Fibroblast of lung (primary cell): ENCODE measurements around the gene TPST2. TPM values are rescaled to one million over a fixed set of nuclear protein-coding genes. Genes with fewer than 3 reads are reported as not detected.

ENCODE experiments used
- DNase-seq, 2 donors: peaks; one replicate each; pipeline versions ENCODE4 v3.0.0 to v3.0.0-alpha.2; 2010; ENCODE audit warnings: low read depth in 2 of 2
- H2AFZ ChIP-seq: 2 replicates; pipeline ENCODE4 v1.5.1; 2012; ENCODE audit warnings: low read length, control low read depth, inconsistent platforms
- H3K27ac ChIP-seq: 2 replicates; pipeline ENCODE4 v1.5.1; 2011; ENCODE audit warnings: low read length, control low read depth; ENCODE audit not compliant: insufficient read depth
- H3K27me3 ChIP-seq: 2 replicates; pipeline ENCODE4 v1.5.1; 2011; ENCODE audit warnings: mild to moderate bottlenecking, low read length; ENCODE audit not compliant: control insufficient read depth, insufficient read depth
- H3K36me3 ChIP-seq: 2 replicates; pipeline ENCODE4 v1.5.1; 2011; ENCODE audit warnings: low read length; ENCODE audit not compliant: control insufficient read depth, insufficient read depth
- H3K4me1 ChIP-seq: 2 replicates; pipeline ENCODE4 v1.5.1; 2011; ENCODE audit warnings: low read length; ENCODE audit not compliant: control insufficient read depth, insufficient read depth; ENCODE audit errors: extremely low read depth
- H3K4me2 ChIP-seq: 2 replicates; pipeline ENCODE4 v1.5.1; 2011; ENCODE audit warnings: low read length, control low read depth; ENCODE audit not compliant: insufficient read depth; ENCODE audit errors: extremely low read depth
- H3K4me3 ChIP-seq, 4 experiments: fragments of 200-600 bp in 1 of 4; sonication (generic) in 1 of 4; replicated peaks in 1 of 4; 2 replicates each; pipeline ENCODE4 v1.5.1; 2011 to 2016; ENCODE audit warnings: low read length in 4 of 4, low read depth in 3 of 4, mild to moderate bottlenecking in 3 of 4, control low read depth in 2 of 4, inconsistent platforms in 1 of 4, mixed read lengths in 1 of 4; ENCODE audit not compliant: insufficient read depth in 1 of 4; ENCODE audit errors: control extremely low read depth in 1 of 4
- H3K79me2 ChIP-seq: 2 replicates; pipeline ENCODE4 v1.5.1; 2012; ENCODE audit warnings: mild to moderate bottlenecking, low read length, inconsistent platforms; ENCODE audit not compliant: control insufficient read depth, insufficient read depth
- H3K9ac ChIP-seq: 2 replicates; pipeline ENCODE4 v1.5.1; 2011; ENCODE audit warnings: mild to moderate bottlenecking, low read length, control low read depth; ENCODE audit not compliant: insufficient read depth
- H3K9me3 ChIP-seq: 2 replicates; pipeline ENCODE4 v1.5.1; 2012; ENCODE audit warnings: low read depth, low read length; ENCODE audit not compliant: control insufficient read depth, insufficient read depth
- H4K20me1 ChIP-seq: 2 replicates; pipeline ENCODE4 v1.5.1; 2011; ENCODE audit warnings: low read length; ENCODE audit not compliant: control insufficient read depth, insufficient read depth; ENCODE audit errors: extremely low read depth
- CTCF ChIP-seq, 2 donors: IDR thresholded peaks in 1 of 2; conservative IDR thresholded peaks in 1 of 2; 1 replicate in 1 of 2; 2 replicates in 1 of 2; pipeline ENCODE4 v1.5.1; 2011 to 2012; ENCODE audit warnings: low read length in 2 of 2, control low read depth in 1 of 2, inconsistent platforms in 1 of 2, low read depth in 1 of 2, mild to moderate bottlenecking in 1 of 2
- EZH2 ChIP-seq: IDR thresholded peaks from 2 replicates; pipeline ENCODE4 v1.5.1; 2012; ENCODE audit warnings: low read length, control low read depth, mild to moderate bottlenecking; ENCODE audit errors: missing control alignments
- polyA plus RNA-seq, 2 donors: library from polyadenylated mRNA; depleted of rRNA in 1 of 2; stranded (reverse) in 1 of 2; unstranded in 1 of 2; fragments of >200 nt; gene quantifications; 2 replicates each; pipeline ENCODE4 v1.2.1, GENCODE V29; 2011 to 2012; ENCODE audit warnings: missing spikeins in 1 of 2
- total RNA-seq: library from RNA; depleted of rRNA; stranded (reverse); fragments of >200 nt; gene quantifications from 2 replicates; pipeline ENCODE4 v1.2.1, GENCODE V29; 2014

Gene TPST2
- total and polyA plus RNA-seq, 2 donors (not counting 1 experiment from before 2014, with no cell fraction given), result 32.5 to 35.0 TPM

- no peak overlapping the region for H3K4me3 ChIP-seq
- peaks cover 12% of the 10 kb centered on the region for H3K79me2 ChIP-seq
- DNase-seq, result no peak
- TF ChIP-seq CTCF (conservative IDR thresholded peaks at IDR 0.05 in 1 of 2, IDR thresholded peaks at IDR 0.05 in 1 of 2; ENCODE audit: low read depth in 1 of 2, low read length in 2 of 2) (no peak), EZH2 (no peak)
- peaks cover 18% of the 10 kb centered on the region for H3K4me1 ChIP-seq
- H3K9ac ChIP-seq, result no peak overlapping the region
- no peak overlapping the region for H2AFZ ChIP-seq
- H3K9me3 ChIP-seq, result no peaks in the 10 kb centered on the region
- H3K27me3 ChIP-seq, result no peaks in the 10 kb centered on the region
- H4K20me1 ChIP-seq, result no peaks in the 10 kb centered on the region
- H3K4me2 ChIP-seq, result no peak overlapping the region
- H3K27ac ChIP-seq, result no peak overlapping the region
- H3K36me3 ChIP-seq, result no peaks in the 10 kb centered on the region
Observed at GRCh38 chr22:26555478-26555877, 34.5 kb downstream of the TPST2 start.

GRCh38 chr22:26554956-26555355, 35.0 kb downstream of the TPST2 start:
- TF ChIP-seq CTCF (conservative IDR thresholded peaks at IDR 0.05 in 1 of 2, IDR thresholded peaks at IDR 0.05 in 1 of 2; ENCODE audit: low read depth in 1 of 2, low read length in 2 of 2) (no peak), EZH2 (no peak)
- H3K36me3 ChIP-seq, result no peaks in the 10 kb centered on the region
- peaks cover 12% of the 10 kb centered on the region for H3K79me2 ChIP-seq
- H4K20me1 ChIP-seq, result no peaks in the 10 kb centered on the region
- no peak overlapping the region for H3K4me2 ChIP-seq
- no peak overlapping the region for H2AFZ ChIP-seq
- H3K27me3 ChIP-seq, result no peaks in the 10 kb centered on the region
- no peak overlapping the region for H3K9ac ChIP-seq
- DNase-seq, result no peak
- no peak overlapping the region for H3K27ac ChIP-seq
- no peak overlapping the region for H3K4me3 ChIP-seq
- peaks cover 22% of the 10 kb centered on the region for H3K4me1 ChIP-seq
- H3K9me3 ChIP-seq, result no peaks in the 10 kb centered on the region

GRCh38 chr22:26553056-26553752, 36.7 kb downstream of the TPST2 start:
- no peaks in the 10 kb centered on the region for H3K27me3 ChIP-seq
- no peaks in the 10 kb centered on the region for H3K9me3 ChIP-seq
- H2AFZ ChIP-seq, result no peak overlapping the region
- DNase-seq, result peak; percentile 80 to 95
- H3K79me2 ChIP-seq, result peaks cover 12% of the 10 kb centered on the region
- no peaks in the 10 kb centered on the region for H3K36me3 ChIP-seq
- H3K4me2 ChIP-seq, result peak overlapping the region; percentile 72
- peaks cover 19% of the 10 kb centered on the region for H3K4me1 ChIP-seq
- TF ChIP-seq EZH2, result no peak
- no peak for TF ChIP-seq CTCF (conservative IDR thresholded peaks at IDR 0.05 in 1 of 2, IDR thresholded peaks at IDR 0.05 in 1 of 2; ENCODE audit: low read depth in 1 of 2, low read length in 2 of 2)
- peak overlapping the region; percentile 90 for H3K27ac ChIP-seq
- peak overlapping the region in 1 of 4 experiments; percentile 24 for H3K4me3 ChIP-seq
- no peak overlapping the region for H3K9ac ChIP-seq
- no peaks in the 10 kb centered on the region for H4K20me1 ChIP-seq
